HG03095 (cell line): ENCODE results near the gene SLC18A3.

Experiments
- ATAC-seq: cut with Tn5 transposase; IDR thresholded peaks from one replicate; pipeline ENCODE4 v1.9.1; 2021; ENCODE audit warnings: moderate library complexity; ENCODE audit not compliant: unreplicated experiment

Gene SLC18A3

GRCh38 chr10:49595713-49596492 is 14.2 kb upstream of the SLC18A3 start:
- no peak for ATAC-seq

- no peak for ATAC-seq
Measured at GRCh38 chr10:49596493-49596809, 13.7 kb upstream of the SLC18A3 start.

GRCh38 chr10:49596836-49597235 is 13.3 kb upstream of the SLC18A3 start:
- ATAC-seq: no peak

GRCh38 chr10:49597426-49598163 is 12.5 kb upstream of the SLC18A3 start:
- ATAC-seq: no peak

GRCh38 chr10:49598164-49598856 is 11.8 kb upstream of the SLC18A3 start:
- ATAC-seq: no peak

GRCh38 chr10:49598986-49599385 is 11.1 kb upstream of the SLC18A3 start:
- ATAC-seq: no peak

GRCh38 chr10:49599546-49599945 is 10.6 kb upstream of the SLC18A3 start:
- no peak for ATAC-seq

GRCh38 chr10:49600046-49600445 is 10.1 kb upstream of the SLC18A3 start:
- no peak for ATAC-seq

- ATAC-seq: no peak
Measured at GRCh38 chr10:49600781-49601400, 9.2 kb upstream of the SLC18A3 start.

GRCh38 chr10:49601857-49602256 is 8.3 kb upstream of the SLC18A3 start:
- ATAC-seq: no peak

- no peak for ATAC-seq
Measured at GRCh38 chr10:49602380-49603023, 7.6 kb upstream of the SLC18A3 start.

- ATAC-seq: no peak
Measured at GRCh38 chr10:49605216-49605938, 4.7 kb upstream of the SLC18A3 start.

GRCh38 chr10:49605939-49606509 is 4.1 kb upstream of the SLC18A3 start:
- no peak for ATAC-seq

- ATAC-seq: no peak
Measured at GRCh38 chr10:49606981-49607535, 3.1 kb upstream of the SLC18A3 start.

GRCh38 chr10:49608166-49609005 is 1.7 kb upstream of the SLC18A3 start:
- no peak for ATAC-seq

- ATAC-seq: no peak
Measured at GRCh38 chr10:49609006-49609282, 1.2 kb upstream of the SLC18A3 start.

GRCh38 chr10:49609283-49610113 is 612 bp upstream of the SLC18A3 start:
- ATAC-seq: no peak
